ENCODE data around the gene GIT1.
A peak's percentile ranks its signal among the peaks of the same experiment; 100 is the strongest.

The GIT1 gene

GRCh38 chr17:29610395-29610794 lies 20.9 kb upstream of the GIT1 start:
- no peak overlapping the region for H3K27ac Mint-ChIP-seq
- no peaks in the 10 kb centered on the region for H3K27me3 Mint-ChIP-seq
- no peaks in the 10 kb centered on the region for H3K36me3 Mint-ChIP-seq
- H3K4me3 Mint-ChIP-seq, result no peak overlapping the region
- H3K4me1 Mint-ChIP-seq, result peaks cover 18% of the 10 kb centered on the region
- H3K9me3 Mint-ChIP-seq, result no peaks in the 10 kb centered on the region

- peaks cover 4% of the 10 kb centered on the region for H3K4me1 Mint-ChIP-seq
- H3K27ac Mint-ChIP-seq, result no peak overlapping the region
- H3K36me3 Mint-ChIP-seq, result no peaks in the 10 kb centered on the region
- H3K27me3 Mint-ChIP-seq, result no peaks in the 10 kb centered on the region
- H3K4me3 Mint-ChIP-seq, result no peak overlapping the region
- H3K9me3 Mint-ChIP-seq, result no peaks in the 10 kb centered on the region
These were observed 19.5 kb upstream of the GIT1 start for GRCh38 chr17:29608986-29609385.

- H3K9me3 Mint-ChIP-seq, result no peaks in the 10 kb centered on the region
- no peaks in the 10 kb centered on the region for H3K36me3 Mint-ChIP-seq
- H3K27ac Mint-ChIP-seq, result no peak overlapping the region
- no peaks in the 10 kb centered on the region for H3K27me3 Mint-ChIP-seq
- no peak overlapping the region for H3K4me3 Mint-ChIP-seq
- no peaks in the 10 kb centered on the region for H3K4me1 Mint-ChIP-seq
These were observed 18.2 kb upstream of the GIT1 start for GRCh38 chr17:29607557-29608195.

DNA sequence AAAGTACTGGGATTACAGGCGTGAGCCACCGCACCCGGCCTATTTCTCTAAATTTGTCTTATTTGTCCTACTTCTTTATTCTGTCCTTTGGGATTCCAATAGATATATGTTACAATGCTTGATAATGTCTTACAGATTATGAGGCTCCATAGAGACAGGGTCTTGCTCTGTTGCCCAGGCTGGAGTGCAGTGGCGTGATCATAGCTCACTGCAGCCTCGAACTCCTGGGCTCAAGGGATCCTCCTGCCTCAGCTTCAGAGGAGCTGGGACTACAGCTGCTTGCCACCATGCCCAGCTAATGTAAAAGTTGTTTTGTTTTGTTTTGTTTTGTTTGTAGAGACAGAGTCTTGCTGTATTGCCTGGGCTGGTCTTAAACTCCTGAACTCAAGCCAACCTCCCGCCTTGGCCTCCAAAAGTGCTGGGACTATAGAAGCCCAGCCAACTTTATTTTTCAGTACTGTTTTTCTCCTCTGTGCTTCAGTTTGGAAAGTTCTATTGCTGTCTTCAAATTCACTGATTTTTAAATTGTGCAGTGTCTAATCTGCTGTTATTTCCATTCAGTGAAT lies 13.7 kb upstream of the GIT1 start:
- peak overlapping the region; percentile 30 for H3K27ac Mint-ChIP-seq
- no peaks in the 10 kb centered on the region for H3K36me3 Mint-ChIP-seq
- H3K27me3 Mint-ChIP-seq, result no peaks in the 10 kb centered on the region

DNA sequence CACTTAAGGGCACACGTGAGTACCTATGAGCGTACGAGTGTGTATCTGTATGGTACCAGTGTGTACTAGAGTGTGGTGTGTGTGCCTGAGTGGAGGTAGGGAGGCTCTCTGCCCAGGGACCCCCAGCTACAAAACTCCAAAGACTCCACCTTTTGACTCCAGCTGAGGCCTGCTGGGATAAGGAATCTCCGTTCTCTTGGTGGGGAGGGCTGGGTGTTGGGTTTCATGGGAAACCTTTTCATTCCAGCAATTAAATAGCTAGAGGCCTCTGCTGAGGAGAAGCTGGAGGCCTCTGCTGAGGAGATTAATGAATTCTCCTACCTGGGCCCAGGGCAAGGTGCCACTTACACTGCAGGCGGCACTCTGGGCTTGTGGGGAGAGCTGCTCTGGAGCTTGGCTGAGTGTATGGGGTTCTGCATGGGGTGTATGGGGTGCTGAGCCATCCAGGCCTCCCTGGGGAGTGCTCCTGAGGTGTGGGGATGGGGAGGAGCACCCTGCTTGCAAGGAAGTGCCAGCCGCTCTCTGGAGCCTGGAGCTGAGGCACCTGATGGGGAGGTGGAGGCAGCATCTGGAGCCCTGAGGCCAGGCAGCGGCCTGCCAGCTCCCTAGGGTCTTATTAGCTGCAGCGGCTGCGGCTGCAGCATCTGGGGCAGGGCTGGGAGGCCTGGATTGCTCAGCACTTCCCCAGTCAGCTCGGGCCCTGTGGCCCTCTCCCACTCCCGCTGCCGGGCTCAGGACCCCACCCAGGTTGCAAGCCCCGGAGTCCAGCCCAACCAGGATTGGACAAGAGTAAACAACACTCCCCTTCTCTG lies 8.1 kb upstream of the GIT1 start:
- H3K27ac Mint-ChIP-seq, result peak overlapping the region; percentile 35
- H3K4me1 Mint-ChIP-seq, result peaks cover 11% of the 10 kb centered on the region
- no peaks in the 10 kb centered on the region for H3K27me3 Mint-ChIP-seq
- H3K9me3 Mint-ChIP-seq, result no peaks in the 10 kb centered on the region
- no peak overlapping the region for H3K4me3 Mint-ChIP-seq
- no peaks in the 10 kb centered on the region for H3K36me3 Mint-ChIP-seq

More for the DNA sequence above, 13.7 kb upstream of the GIT1 start:
- Mint-ChIP-seq H3K4me1 (no peaks in the 10 kb centered on the region), H3K9me3 (no peaks in the 10 kb centered on the region), H3K4me3 (no peak overlapping the region)

DNA sequence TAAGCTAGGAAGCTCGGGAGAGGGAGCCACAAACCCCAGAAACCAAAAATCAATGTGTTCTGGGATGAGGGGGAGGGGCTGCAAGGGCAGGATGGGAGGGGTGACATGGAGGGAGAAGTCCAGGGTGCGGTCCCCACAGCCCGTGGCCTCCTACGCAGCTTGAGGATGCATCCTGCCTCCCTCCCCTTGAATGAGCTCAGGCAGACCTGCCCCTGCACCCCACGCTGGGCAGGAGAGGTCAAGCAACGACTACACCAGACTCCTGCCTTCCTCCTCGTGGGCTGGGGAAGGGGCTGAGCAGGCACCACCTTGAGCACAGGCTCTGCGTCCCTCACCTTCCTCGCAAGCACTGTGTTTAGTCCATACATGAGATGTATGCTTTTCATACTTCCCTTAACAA lies 7.4 kb upstream of the GIT1 start:
- H3K4me1 Mint-ChIP-seq, result peaks cover 19% of the 10 kb centered on the region
- H3K27me3 Mint-ChIP-seq, result no peaks in the 10 kb centered on the region
- no peaks in the 10 kb centered on the region for H3K9me3 Mint-ChIP-seq
- H3K36me3 Mint-ChIP-seq, result no peaks in the 10 kb centered on the region
- H3K4me3 Mint-ChIP-seq, result no peak overlapping the region
- no peak overlapping the region for H3K27ac Mint-ChIP-seq

DNA sequence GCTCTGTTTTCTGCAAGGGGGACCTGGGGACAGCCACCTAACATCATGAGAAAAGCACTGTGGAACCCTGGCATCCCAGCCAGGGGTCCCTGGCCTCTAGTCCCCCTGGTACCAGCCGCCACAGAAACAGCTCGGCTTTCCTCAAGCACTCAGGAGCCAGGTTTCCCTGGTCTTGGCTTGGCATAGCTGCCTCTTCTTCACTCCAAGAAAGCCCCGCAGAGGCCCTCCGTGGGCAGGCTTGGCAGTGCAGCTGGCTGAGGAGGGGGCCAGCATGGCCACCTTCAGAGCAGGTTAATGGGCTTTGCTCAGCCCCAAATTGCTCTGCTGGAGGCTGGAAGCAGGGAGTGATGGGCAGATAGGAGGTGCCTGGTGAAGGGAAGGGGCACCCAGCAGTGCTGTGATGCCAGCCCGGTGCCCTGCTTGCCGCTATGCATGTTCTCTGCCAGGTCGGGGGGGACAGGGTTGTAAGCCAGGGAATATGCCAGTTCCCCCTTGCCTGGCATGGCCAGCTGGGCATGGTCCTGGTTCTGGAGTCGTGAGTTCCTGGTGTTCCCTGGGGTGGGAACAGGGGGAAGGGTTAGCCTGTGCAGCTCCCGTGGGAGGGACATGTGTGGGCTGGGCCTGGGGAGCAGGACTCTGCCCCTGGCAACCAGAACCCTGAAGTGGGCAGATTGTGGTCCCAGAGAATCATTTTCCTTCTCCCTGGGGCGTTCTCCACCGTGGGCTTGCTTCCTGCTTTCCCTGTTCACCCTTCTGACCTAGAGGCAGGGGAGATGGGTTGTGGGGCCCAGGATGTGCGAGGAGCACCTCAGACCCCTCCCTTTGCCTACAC lies 6.7 kb upstream of the GIT1 start:
- H3K36me3 Mint-ChIP-seq, result no peaks in the 10 kb centered on the region
- no peaks in the 10 kb centered on the region for H3K27me3 Mint-ChIP-seq
- no peak overlapping the region for H3K27ac Mint-ChIP-seq
- H3K4me3 Mint-ChIP-seq, result no peak overlapping the region
- peaks cover 25% of the 10 kb centered on the region for H3K4me1 Mint-ChIP-seq
- H3K9me3 Mint-ChIP-seq, result no peaks in the 10 kb centered on the region

DNA sequence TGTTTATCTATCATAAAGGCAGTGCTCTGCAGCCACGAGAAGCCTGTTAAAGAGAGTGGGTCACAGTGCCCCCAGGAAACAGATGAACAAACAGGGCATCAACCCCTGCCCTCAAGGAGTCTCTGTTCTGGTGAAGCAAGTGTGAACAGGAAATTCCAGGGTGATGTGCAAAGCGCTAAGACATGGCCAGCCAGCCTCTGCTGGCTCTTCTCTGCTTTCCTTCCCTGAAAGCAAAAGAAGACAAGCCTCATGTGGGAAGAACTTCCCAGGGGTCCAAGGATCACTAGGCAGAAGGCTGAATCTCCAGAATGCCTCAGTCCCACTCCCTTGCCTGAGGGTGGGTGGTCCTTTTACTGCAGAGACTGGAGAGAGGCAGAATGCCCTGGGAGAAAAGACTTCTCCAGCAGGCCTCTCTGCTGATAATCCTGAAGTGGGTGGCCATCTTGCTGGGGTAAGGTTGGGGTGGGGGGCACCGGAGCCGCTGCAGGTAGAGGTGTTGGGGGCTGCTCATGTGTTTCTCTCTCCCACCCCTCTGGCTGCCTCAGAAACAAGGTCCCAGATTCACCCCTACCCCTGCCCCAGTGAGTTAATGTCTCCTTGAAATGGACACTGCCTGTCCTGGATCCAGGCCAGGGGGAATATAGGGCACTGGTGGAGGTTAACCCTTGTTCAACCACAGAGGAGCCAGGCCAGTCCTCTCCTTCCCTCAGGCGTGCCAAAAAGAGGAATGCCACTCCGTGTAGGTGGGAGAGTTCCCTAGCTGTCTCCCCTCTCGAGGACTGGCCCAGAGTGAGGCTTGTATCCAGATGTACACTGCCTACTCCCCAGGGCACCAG lies 5.9 kb upstream of the GIT1 start:
- no peaks in the 10 kb centered on the region for H3K9me3 Mint-ChIP-seq
- H3K4me1 Mint-ChIP-seq, result peaks cover 34% of the 10 kb centered on the region
- no peaks in the 10 kb centered on the region for H3K27me3 Mint-ChIP-seq
- H3K4me3 Mint-ChIP-seq, result peak overlapping the region; percentile 79
- H3K27ac Mint-ChIP-seq, result no peak overlapping the region
- no peaks in the 10 kb centered on the region for H3K36me3 Mint-ChIP-seq

DNA sequence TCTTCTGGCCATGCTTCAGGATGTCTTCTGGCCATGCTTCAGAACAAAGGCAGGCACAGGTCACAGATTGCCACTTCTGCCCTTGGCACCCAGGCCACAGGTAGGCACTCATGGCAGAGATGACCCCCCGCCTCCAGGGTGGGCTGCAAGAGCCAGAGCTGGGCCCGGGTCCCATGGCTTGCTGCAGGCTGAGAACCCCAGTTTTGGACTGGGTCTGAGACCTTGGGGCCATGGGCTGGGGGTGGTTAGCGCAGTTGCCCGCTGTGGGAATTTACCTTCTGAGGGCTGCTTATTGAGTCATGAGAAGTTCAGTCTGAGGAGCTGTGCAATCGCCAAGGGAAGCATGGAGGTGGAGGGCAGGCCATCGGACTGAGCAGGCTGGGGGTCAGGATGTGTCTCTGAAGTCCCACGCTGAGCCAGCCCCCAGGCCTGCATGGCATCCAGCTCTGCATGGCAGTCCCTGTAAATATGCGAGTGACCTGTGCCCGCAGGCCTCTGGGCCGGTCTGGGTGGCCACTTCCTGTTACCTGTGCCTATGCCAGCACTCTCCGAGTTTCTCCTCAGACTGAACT lies 5.2 kb upstream of the GIT1 start:
- Mint-ChIP-seq H3K4me1 (peaks cover 39% of the 10 kb centered on the region), H3K27ac (no peak overlapping the region), H3K27me3 (no peaks in the 10 kb centered on the region)

GRCh38 chr17:29593591-29594518 lies 4.4 kb upstream of the GIT1 start:
- H3K36me3 Mint-ChIP-seq, result no peaks in the 10 kb centered on the region
- H3K4me3 Mint-ChIP-seq, result peak overlapping the region; percentile 79
- H3K27me3 Mint-ChIP-seq, result no peaks in the 10 kb centered on the region
- no peaks in the 10 kb centered on the region for H3K9me3 Mint-ChIP-seq
- H3K4me1 Mint-ChIP-seq, result peaks cover 39% of the 10 kb centered on the region
- no peak overlapping the region for H3K27ac Mint-ChIP-seq

More for the DNA sequence above, 5.2 kb upstream of the GIT1 start:
- Mint-ChIP-seq H3K36me3 (no peaks in the 10 kb centered on the region), H3K9me3 (no peaks in the 10 kb centered on the region), H3K4me3 (peak overlapping the region; percentile 79)

- peak within 1 kb of the TSS; percentile 80 for H3K4me3 Mint-ChIP-seq
- H3K27me3 Mint-ChIP-seq, result no peaks in the 10 kb centered on the region
- no peaks in the 10 kb centered on the region for H3K36me3 Mint-ChIP-seq
- peak within 1 kb of the TSS; percentile 41 for H3K27ac Mint-ChIP-seq
- H3K9me3 Mint-ChIP-seq, result no peaks in the 10 kb centered on the region
- peaks cover 42% of the 10 kb centered on the region for H3K4me1 Mint-ChIP-seq
These were observed 3.6 kb upstream of the GIT1 start, which contains the start of gene ANKRD13B for GRCh38 chr17:29592850-29593551. ANKRD13B (plus strand) TSS chr17:29593132; CDS start chr17:29593622, 490 bp downstream.

DNA sequence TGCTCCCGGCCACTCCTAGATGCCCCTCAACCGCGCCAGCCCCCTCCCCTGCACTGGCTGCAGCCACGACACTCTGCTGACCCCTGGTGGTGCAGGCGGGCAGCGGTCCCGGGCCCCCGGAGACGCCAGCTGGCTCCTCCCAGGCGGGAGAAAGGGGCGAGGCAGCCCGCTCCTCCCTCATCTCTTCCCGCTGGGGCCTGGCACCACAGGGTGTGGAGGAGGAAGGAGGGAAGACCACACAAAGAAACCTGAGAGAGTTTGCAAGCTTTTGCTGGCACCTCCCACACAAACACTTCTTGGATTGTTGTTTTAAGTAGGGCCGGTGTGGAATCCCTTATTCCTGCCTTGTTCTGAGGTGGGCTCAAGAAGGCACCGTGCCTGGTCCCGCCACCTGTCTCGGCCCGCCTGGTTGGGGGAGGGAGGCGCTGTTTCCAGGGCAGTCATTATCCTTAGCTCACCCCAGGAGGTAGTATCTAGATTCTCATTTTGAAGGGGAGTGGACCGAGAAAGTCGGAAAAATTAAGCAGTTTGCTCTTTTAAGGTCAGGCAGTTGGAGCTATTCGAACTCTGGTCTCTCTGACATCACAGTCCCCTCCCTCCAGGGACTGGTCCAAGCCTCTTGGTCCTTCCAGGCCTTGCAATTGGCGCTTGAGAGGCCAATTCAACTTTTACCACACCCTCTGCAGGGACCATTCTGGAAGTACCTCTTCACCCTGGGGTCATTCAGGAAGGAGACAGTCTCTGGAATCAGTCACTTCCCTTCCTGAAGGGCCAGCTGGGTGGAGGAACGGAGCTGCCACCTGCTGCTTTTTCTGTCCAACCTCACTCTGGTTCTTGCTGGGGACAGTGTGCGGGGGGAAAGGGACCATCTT lies 2.5 kb upstream of the GIT1 start:
- peak overlapping the region; percentile 41 for H3K27ac Mint-ChIP-seq
- no peaks in the 10 kb centered on the region for H3K36me3 Mint-ChIP-seq
- peaks cover 53% of the 10 kb centered on the region for H3K4me1 Mint-ChIP-seq
- H3K27me3 Mint-ChIP-seq, result no peaks in the 10 kb centered on the region
- H3K4me3 Mint-ChIP-seq, result peak overlapping the region; percentile 80
- H3K9me3 Mint-ChIP-seq, result no peaks in the 10 kb centered on the region

Data from activated naive CD4-positive, alpha-beta T cell treated with anti-CD3 and anti-CD28 coated beads, Interleukin-2, amount 50 U/mL, for 24 hours (primary cell).